IPS-18a (cell line): ENCODE data around the gene GNAT3.

ENCODE experiments used
- H3K27ac ChIP-seq: one replicate; pipeline ENCODE4 v1.5.1; 2013; ENCODE audit warnings: low read length
- H3K27me3 ChIP-seq: one replicate; pipeline ENCODE4 v1.6.1; 2013; ENCODE audit warnings: mild to moderate bottlenecking, low read length; ENCODE audit not compliant: control insufficient read depth, insufficient read depth
- H3K36me3 ChIP-seq: one replicate; pipeline ENCODE4 v1.6.1; 2013; ENCODE audit warnings: low read depth, low read length; ENCODE audit not compliant: control insufficient read depth
- H3K4me1 ChIP-seq: one replicate; pipeline ENCODE4 v1.6.1; 2013; ENCODE audit warnings: low read depth, low read length; ENCODE audit not compliant: control insufficient read depth
- H3K4me3 ChIP-seq: one replicate; pipeline ENCODE4 v1.5.1; 2013; ENCODE audit warnings: low read length
- H3K9ac ChIP-seq: one replicate; pipeline ENCODE4 v1.6.1; 2013; ENCODE audit warnings: mild to moderate bottlenecking, low read length, moderate library complexity
- H3K9me3 ChIP-seq: one replicate; pipeline ENCODE4 v1.6.1; 2013; ENCODE audit warnings: low read depth, low read length; ENCODE audit not compliant: control insufficient read depth

Gene GNAT3

DNA sequence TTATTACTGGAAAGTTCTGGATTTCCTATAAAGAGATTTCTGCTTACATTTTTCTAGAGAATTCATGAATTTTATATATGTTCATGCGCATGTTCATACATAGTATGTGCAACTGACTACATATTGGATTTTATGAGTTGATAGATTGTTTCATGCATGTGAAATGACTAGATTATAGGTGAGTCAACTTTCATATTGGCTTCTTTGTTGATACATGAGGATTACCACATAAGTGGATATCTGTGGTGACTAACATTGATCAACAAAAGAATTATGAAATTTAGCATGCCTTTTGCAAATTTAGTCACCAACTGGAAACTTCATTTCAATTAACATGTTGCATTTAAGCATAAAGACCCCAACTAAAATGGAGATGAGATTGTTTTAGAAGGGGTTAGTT lies 99.0 kb downstream of the GNAT3 start:
- H3K36me3 ChIP-seq, result no peaks in the 10 kb centered on the region
- H3K9ac ChIP-seq, result no peak overlapping the region
- H3K4me1 ChIP-seq, result no peaks in the 10 kb centered on the region
- no peak overlapping the region for H3K4me3 ChIP-seq
- H3K9me3 ChIP-seq, result no peaks in the 10 kb centered on the region
- H3K27ac ChIP-seq, result no peak overlapping the region
- H3K27me3 ChIP-seq, result no peaks in the 10 kb centered on the region

DNA sequence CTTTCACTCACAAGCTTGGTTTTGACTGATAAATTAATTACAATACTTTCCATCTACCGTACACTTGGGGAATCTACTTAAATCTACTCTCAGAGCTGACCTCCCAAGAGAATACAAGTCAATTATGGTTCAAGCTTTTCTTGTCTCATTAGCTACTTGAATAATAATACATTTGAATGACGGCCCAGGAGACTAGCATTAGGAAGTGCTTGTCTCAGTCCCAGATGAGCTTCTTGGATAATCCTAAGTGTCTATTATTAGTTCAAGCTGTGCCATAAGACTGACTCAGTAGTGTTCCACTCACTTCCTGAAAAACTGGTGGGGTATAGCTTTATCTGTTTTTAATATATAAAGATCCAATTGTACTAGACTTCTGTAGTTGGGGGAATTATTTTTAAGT lies 100.2 kb downstream of the GNAT3 start:
- Histone ChIP-seq H3K27me3 (no peaks in the 10 kb centered on the region), H3K27ac (no peak overlapping the region), H3K4me3 (no peak overlapping the region), H3K9ac (no peak overlapping the region), H3K9me3 (no peaks in the 10 kb centered on the region), H3K4me1 (no peaks in the 10 kb centered on the region), H3K36me3 (no peaks in the 10 kb centered on the region)

DNA sequence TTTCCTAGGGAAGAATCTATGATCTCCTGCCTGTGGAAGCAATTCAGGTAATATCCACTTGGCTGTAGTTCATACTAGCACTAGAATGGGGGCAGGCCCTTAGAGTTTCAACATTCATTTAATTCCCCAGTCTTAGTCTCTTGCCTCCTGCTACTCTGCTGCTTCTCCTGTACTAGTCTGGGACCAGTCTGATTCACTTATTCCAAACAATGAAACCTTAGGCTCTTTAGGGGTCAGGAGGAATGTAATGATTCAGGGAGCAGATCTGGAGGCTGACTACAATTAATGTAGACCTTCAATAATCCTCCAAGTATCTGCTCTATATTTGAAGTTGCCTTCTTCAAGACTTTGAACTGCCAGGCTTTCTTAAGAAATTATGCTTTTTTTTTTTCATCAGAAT lies 101.8 kb downstream of the GNAT3 start:
- Histone ChIP-seq H3K4me3 (no peak overlapping the region), H3K9ac (no peak overlapping the region), H3K4me1 (no peaks in the 10 kb centered on the region), H3K27ac (no peak overlapping the region), H3K36me3 (no peaks in the 10 kb centered on the region), H3K9me3 (no peaks in the 10 kb centered on the region), H3K27me3 (no peaks in the 10 kb centered on the region)
